Keratinocyte (primary cell): ENCODE measurements around the gene CHD9.

Experiments
- CTCF ChIP-seq, 3 experiments: IDR thresholded peaks in 1 of 3; conservative IDR thresholded peaks in 1 of 3; optimal IDR thresholded peaks in 1 of 3; 2 replicates in 2 of 3; 3 replicates in 1 of 3; pipeline versions ENCODE3 to v1.5.1; 2011; ENCODE audit warnings: low read length in 3 of 3, mild to moderate bottlenecking in 3 of 3, moderate library complexity in 2 of 3, control low read depth in 1 of 3, inconsistent platforms in 1 of 3; ENCODE audit not compliant: insufficient read depth in 2 of 3; ENCODE audit errors: extremely low read depth in 1 of 3
- EZH2 ChIP-seq: IDR thresholded peaks from one replicate; pipeline ENCODE4 v1.6.1; 2012; ENCODE audit warnings: inconsistent platforms, mild to moderate bottlenecking, low read length, moderate library complexity

- TF ChIP-seq CTCF (optimal IDR thresholded peaks at IDR 0.05 in 1 of 3, IDR thresholded peaks at IDR 0.05 in 1 of 3, conservative IDR thresholded peaks at IDR 0.05 in 1 of 3; ENCODE audit: extremely low read depth in 1 of 3, insufficient read depth in 2 of 3, low read length in 3 of 3), result no peak
- TF ChIP-seq EZH2, result no peak
These were observed 66.9 kb downstream of the CHD9 start for GRCh38 chr16:53121661-53122060.
